WTC11 (cell line): ENCODE measurements around the gene FGF11.
"Not testable (repeated sequence)": the region's sequence is repeated elsewhere in the genome, so short reads cannot be mapped to it uniquely, and the experiment has no call there.

Experiments
- ATF1 ChIP-seq: sonication (generic); formaldehyde crosslinking; IDR thresholded peaks from 2 replicates; pipeline ENCODE4 v1.8.1; 2023; ENCODE audit warnings: mild to moderate bottlenecking, moderate library complexity, missing genetic modification reagents
- ATF2 ChIP-seq: sonication (generic); formaldehyde crosslinking; IDR thresholded peaks from 2 replicates; pipeline ENCODE4 v1.8.1; 2022; ENCODE audit warnings: low read depth, missing genetic modification reagents, borderline replicate concordance
- ATF3 ChIP-seq: sonication (generic); formaldehyde crosslinking; conservative IDR thresholded peaks from 2 replicates; pipeline ENCODE4 v1.8.1; 2022; ENCODE audit warnings: mild to moderate bottlenecking, missing genetic modification reagents
- CREB1 ChIP-seq: sonication (generic); formaldehyde crosslinking; IDR thresholded peaks from 2 replicates; pipeline ENCODE4 v1.8.0; 2023; ENCODE audit warnings: mild to moderate bottlenecking, missing genetic modification reagents
- CTCF ChIP-seq: fragments of 200-600 bp; IDR thresholded peaks from 2 replicates; pipeline ENCODE4 v1.8.0; 2022; ENCODE audit warnings: antibody characterized with exemption
- GABPB1 ChIP-seq: sonication (generic); formaldehyde crosslinking; IDR thresholded peaks from 2 replicates; pipeline ENCODE4 v1.8.1; 2023; ENCODE audit warnings: mild to moderate bottlenecking, missing genetic modification reagents
- JUN ChIP-seq: sonication (generic); formaldehyde crosslinking; IDR thresholded peaks from 2 replicates; pipeline ENCODE4 v1.8.0; 2023; ENCODE audit warnings: mild to moderate bottlenecking, missing genetic modification reagents
- NFYB ChIP-seq: sonication (generic); formaldehyde crosslinking; conservative IDR thresholded peaks from 2 replicates; pipeline ENCODE4 v1.8.0; 2022; ENCODE audit warnings: low read depth, missing genetic modification reagents
- SMAD3 ChIP-seq: sonication (generic); formaldehyde crosslinking; IDR thresholded peaks from 2 replicates; pipeline ENCODE4 v1.8.0; 2022; ENCODE audit warnings: missing genetic modification reagents, mild to moderate bottlenecking, borderline replicate concordance
- ZNF281 ChIP-seq: sonication (generic); formaldehyde crosslinking; IDR thresholded peaks from 2 replicates; pipeline ENCODE4 v1.8.0; 2023; ENCODE audit warnings: mild to moderate bottlenecking, missing genetic modification reagents
- TF ChIP-seq, protein P1 (sequence below): sonication (generic); formaldehyde crosslinking; IDR thresholded peaks from 2 replicates; pipeline ENCODE4 v1.8.0; 2023; ENCODE audit warnings: missing genetic modification reagents
- TF ChIP-seq, protein P2 (sequence below): sonication (generic); formaldehyde crosslinking; IDR thresholded peaks from 2 replicates; pipeline ENCODE4 v1.8.1; 2022; ENCODE audit warnings: mild to moderate bottlenecking, moderate library complexity, missing genetic modification reagents

DNA sequence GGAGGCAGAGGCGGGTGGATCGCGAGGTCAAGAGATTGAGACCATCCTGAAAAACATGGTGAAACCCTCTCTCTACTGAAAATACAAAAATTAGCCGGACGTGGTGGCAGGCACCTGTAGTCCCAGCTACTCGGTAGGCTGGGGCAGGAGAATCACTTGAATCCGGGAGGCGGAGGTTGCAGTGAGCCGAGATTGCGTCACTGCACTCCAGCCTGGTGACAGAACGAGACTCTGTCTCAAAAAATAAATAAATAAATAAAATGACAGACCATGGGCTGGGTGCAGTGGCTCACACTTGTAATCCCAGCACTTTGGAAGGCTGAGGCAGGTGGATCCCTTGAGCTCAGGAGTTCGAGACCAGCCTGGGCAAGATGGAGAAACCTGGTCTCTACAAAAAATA, 30.5 kb downstream of the FGF11 start:
- not testable (repeated sequence) for TF ChIP-seq CTCF; ZNF281; ATF2; SMAD3 (CRISPR knock-in tag); CREB1; ATF1 (CRISPR knock-in tag); ATF3 (CRISPR knock-in tag); JUN (CRISPR knock-in tag); GABPB1; NFYB (CRISPR knock-in tag)
- TF ChIP-seq, protein P1, sequence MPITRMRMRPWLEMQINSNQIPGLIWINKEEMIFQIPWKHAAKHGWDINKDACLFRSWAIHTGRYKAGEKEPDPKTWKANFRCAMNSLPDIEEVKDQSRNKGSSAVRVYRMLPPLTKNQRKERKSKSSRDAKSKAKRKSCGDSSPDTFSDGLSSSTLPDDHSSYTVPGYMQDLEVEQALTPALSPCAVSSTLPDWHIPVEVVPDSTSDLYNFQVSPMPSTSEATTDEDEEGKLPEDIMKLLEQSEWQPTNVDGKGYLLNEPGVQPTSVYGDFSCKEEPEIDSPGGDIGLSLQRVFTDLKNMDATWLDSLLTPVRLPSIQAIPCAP = not testable (repeated sequence)
- TF ChIP-seq, protein P2, sequence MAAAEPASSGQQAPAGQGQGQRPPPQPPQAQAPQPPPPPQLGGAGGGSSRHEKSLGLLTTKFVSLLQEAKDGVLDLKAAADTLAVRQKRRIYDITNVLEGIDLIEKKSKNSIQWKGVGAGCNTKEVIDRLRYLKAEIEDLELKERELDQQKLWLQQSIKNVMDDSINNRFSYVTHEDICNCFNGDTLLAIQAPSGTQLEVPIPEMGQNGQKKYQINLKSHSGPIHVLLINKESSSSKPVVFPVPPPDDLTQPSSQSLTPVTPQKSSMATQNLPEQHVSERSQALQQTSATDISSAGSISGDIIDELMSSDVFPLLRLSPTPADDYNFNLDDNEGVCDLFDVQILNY (CRISPR knock-in tag) = not testable (repeated sequence)
